ACC112 (cell line): Measurements from ENCODE around the gene BCL3.
A peak's percentile ranks its signal among the peaks of the same experiment; 100 is the strongest.

ENCODE experiments used
- H2AFZ ChIP-seq: fragments of 200-600 bp; sonication (generic); one replicate; pipeline ENCODE4 v1.6.0; 2017; ENCODE audit warnings: antibody characterized with exemption, low read length; ENCODE audit not compliant: unreplicated experiment
- H3K27ac ChIP-seq: fragments of 200-600 bp; sonication (generic); 2 replicates; pipeline ENCODE4 v1.5.1; 2014; ENCODE audit warnings: low read depth, mild to moderate bottlenecking, antibody characterized with exemption, low read length, moderate library complexity
- H3K27me3 ChIP-seq: fragments of 200-600 bp; sonication (generic); 2 replicates; pipeline ENCODE4 v1.6.1; 2014; ENCODE audit warnings: mild to moderate bottlenecking, antibody characterized with exemption, low read length, moderate library complexity, mixed read lengths; ENCODE audit not compliant: insufficient read depth
- H3K36me3 ChIP-seq: fragments of 200-600 bp; sonication (generic); 2 replicates; pipeline ENCODE4 v1.6.1; 2016; ENCODE audit warnings: mild to moderate bottlenecking, antibody characterized with exemption, low read length, moderate library complexity, mixed read lengths; ENCODE audit not compliant: insufficient read depth
- H3K4me1 ChIP-seq: fragments of 200-600 bp; sonication (generic); one replicate; pipeline ENCODE4 v1.6.1; 2016; ENCODE audit warnings: low read length, mixed read lengths; ENCODE audit not compliant: insufficient read depth, unreplicated experiment, control insufficient read depth
- H3K4me3 ChIP-seq: fragments of 200-600 bp; sonication (generic); 2 replicates; pipeline ENCODE4 v1.5.1; 2014; ENCODE audit warnings: mild to moderate bottlenecking, low read depth, low read length
- H3K79me2 ChIP-seq: fragments of 200-600 bp; sonication (generic); one replicate; pipeline ENCODE4 v1.6.0; 2016; ENCODE audit warnings: low read length; ENCODE audit not compliant: control insufficient read depth, unreplicated experiment, insufficient read depth

The BCL3 gene

GRCh38 chr19:44752123-44752815 lies 3.8 kb downstream of the BCL3 start:
- Histone ChIP-seq H3K79me2 (peaks cover 47% of the 10 kb centered on the region), H3K36me3 (peaks cover 9% of the 10 kb centered on the region), H3K4me1 (peaks cover 41% of the 10 kb centered on the region), H3K27ac (peak overlapping the region; percentile 95), H2AFZ (no peak overlapping the region), H3K27me3 (no peaks in the 10 kb centered on the region), H3K4me3 (peak overlapping the region; percentile 42)

GRCh38 chr19:44752816-44753625 lies 4.5 kb downstream of the BCL3 start:
- peaks cover 9% of the 10 kb centered on the region for H3K36me3 ChIP-seq
- H3K79me2 ChIP-seq = peaks cover 47% of the 10 kb centered on the region
- peak overlapping the region; percentile 95 for H3K27ac ChIP-seq
- H3K4me1 ChIP-seq = peaks cover 46% of the 10 kb centered on the region
- H3K4me3 ChIP-seq = peak overlapping the region; percentile 42
- H2AFZ ChIP-seq = no peak overlapping the region
- no peaks in the 10 kb centered on the region for H3K27me3 ChIP-seq

- peak overlapping the region; percentile 77 for H3K4me3 ChIP-seq
- H3K36me3 ChIP-seq = peaks cover 13% of the 10 kb centered on the region
- peaks cover 46% of the 10 kb centered on the region for H3K4me1 ChIP-seq
- peak overlapping the region; percentile 95 for H3K27ac ChIP-seq
- H2AFZ ChIP-seq = no peak overlapping the region
- peaks cover 47% of the 10 kb centered on the region for H3K79me2 ChIP-seq
- H3K27me3 ChIP-seq = no peaks in the 10 kb centered on the region
Observed at GRCh38 chr19:44753626-44753931, 5.1 kb downstream of the BCL3 start.

GRCh38 chr19:44753932-44754749 lies 5.6 kb downstream of the BCL3 start:
- H3K27ac ChIP-seq = peak overlapping the region; percentile 95
- H3K36me3 ChIP-seq = peaks cover 13% of the 10 kb centered on the region
- H3K27me3 ChIP-seq = no peaks in the 10 kb centered on the region
- peaks cover 46% of the 10 kb centered on the region for H3K4me1 ChIP-seq
- H3K79me2 ChIP-seq = peaks cover 42% of the 10 kb centered on the region
- no peak overlapping the region for H2AFZ ChIP-seq
- H3K4me3 ChIP-seq = peak overlapping the region; percentile 77

GRCh38 chr19:44754750-44755080 lies 6.2 kb downstream of the BCL3 start:
- Histone ChIP-seq H3K27ac (peak overlapping the region; percentile 95), H3K4me1 (peaks cover 46% of the 10 kb centered on the region), H3K27me3 (no peaks in the 10 kb centered on the region), H3K4me3 (peak overlapping the region; percentile 77), H3K79me2 (peaks cover 37% of the 10 kb centered on the region), H2AFZ (no peak overlapping the region), H3K36me3 (peaks cover 13% of the 10 kb centered on the region)

GRCh38 chr19:44755219-44755618 lies 6.7 kb downstream of the BCL3 start:
- Histone ChIP-seq H3K27ac (peak overlapping the region; percentile 95), H3K36me3 (peaks cover 13% of the 10 kb centered on the region), H3K4me3 (peak overlapping the region; percentile 77), H2AFZ (no peak overlapping the region), H3K4me1 (peaks cover 46% of the 10 kb centered on the region), H3K27me3 (no peaks in the 10 kb centered on the region), H3K79me2 (peaks cover 32% of the 10 kb centered on the region)

GRCh38 chr19:44756089-44756562 lies 7.6 kb downstream of the BCL3 start:
- peaks cover 44% of the 10 kb centered on the region for H3K4me1 ChIP-seq
- H3K79me2 ChIP-seq = peaks cover 23% of the 10 kb centered on the region
- H3K27ac ChIP-seq = no peak overlapping the region
- H3K36me3 ChIP-seq = peaks cover 13% of the 10 kb centered on the region
- H2AFZ ChIP-seq = no peak overlapping the region
- no peaks in the 10 kb centered on the region for H3K27me3 ChIP-seq
- H3K4me3 ChIP-seq = no peak overlapping the region

- Histone ChIP-seq H3K27ac (no peak overlapping the region), H3K36me3 (peaks cover 13% of the 10 kb centered on the region), H2AFZ (no peak overlapping the region), H3K4me1 (peaks cover 41% of the 10 kb centered on the region), H3K79me2 (peaks cover 18% of the 10 kb centered on the region), H3K4me3 (no peak overlapping the region), H3K27me3 (no peaks in the 10 kb centered on the region)
Observed at GRCh38 chr19:44757057-44757734, 8.7 kb downstream of the BCL3 start.

GRCh38 chr19:44757735-44758505 lies 9.4 kb downstream of the BCL3 start:
- H3K79me2 ChIP-seq = peaks cover 12% of the 10 kb centered on the region
- H3K27me3 ChIP-seq = no peaks in the 10 kb centered on the region
- H3K4me3 ChIP-seq = no peak overlapping the region
- H2AFZ ChIP-seq = no peak overlapping the region
- no peak overlapping the region for H3K27ac ChIP-seq
- peaks cover 35% of the 10 kb centered on the region for H3K4me1 ChIP-seq
- H3K36me3 ChIP-seq = peaks cover 8% of the 10 kb centered on the region; the same call in 1 of the 2 replicates
